Measurements from ENCODE around the gene PNLIPRP3.

GRCh38 chr10:116510565-116510964 is 82.9 kb downstream of the PNLIPRP3 start:
- TF ChIP-seq CTCF (IDR thresholded peaks at IDR 0.05) (no peak), EZH2 (IDR thresholded peaks at IDR 0.05; ENCODE audit: borderline replicate concordance, insufficient read depth, low read depth, low read length, poor library complexity, severe bottlenecking) (no peak)
